NOMO-1 treated with dmso at 0.1 percent for 144 hours (cell line): ENCODE measurements around the gene RALBP1.
"Not testable (repeated sequence)": the region's sequence is repeated elsewhere in the genome, so short reads cannot be mapped to it uniquely, and the experiment has no call there.

Experiments used
- DNase-seq: peaks from one replicate; lab custom pipeline; 2025; ENCODE audit not compliant: unreplicated experiment; lab: John Stamatoyannopoulos, UW

RALBP1 gene

DNA sequence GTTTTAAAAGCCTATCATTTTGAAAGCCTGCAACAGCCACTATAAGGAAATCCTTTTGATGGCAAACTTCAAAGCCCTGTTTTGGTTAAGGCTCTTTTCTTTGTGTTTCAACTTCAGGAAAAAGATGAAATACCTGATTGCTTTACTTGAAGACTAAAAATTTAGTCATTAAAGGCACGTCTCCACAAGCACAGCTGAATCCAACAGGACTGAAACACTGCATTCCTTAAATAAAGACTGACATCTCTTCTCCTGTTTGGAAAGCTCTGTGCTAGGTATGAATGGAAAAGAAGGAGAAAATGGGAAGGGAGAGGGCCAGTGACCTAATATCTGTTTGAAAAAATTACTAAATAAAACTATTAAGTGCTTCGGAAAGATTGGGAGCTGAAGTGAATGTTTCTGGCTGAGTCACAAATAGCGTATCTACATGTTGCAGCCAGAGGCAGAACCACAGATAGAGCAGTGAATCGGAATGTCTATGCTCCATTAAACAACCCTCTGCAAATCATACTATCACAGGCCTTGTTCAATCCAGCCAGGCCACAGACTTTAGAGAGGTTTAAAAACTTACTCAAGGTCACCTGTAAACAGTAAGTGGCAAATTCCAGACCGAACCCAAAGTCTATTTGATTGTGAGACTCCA, 21.1 kb upstream of the RALBP1 start:
- DNase-seq: no peak

DNA sequence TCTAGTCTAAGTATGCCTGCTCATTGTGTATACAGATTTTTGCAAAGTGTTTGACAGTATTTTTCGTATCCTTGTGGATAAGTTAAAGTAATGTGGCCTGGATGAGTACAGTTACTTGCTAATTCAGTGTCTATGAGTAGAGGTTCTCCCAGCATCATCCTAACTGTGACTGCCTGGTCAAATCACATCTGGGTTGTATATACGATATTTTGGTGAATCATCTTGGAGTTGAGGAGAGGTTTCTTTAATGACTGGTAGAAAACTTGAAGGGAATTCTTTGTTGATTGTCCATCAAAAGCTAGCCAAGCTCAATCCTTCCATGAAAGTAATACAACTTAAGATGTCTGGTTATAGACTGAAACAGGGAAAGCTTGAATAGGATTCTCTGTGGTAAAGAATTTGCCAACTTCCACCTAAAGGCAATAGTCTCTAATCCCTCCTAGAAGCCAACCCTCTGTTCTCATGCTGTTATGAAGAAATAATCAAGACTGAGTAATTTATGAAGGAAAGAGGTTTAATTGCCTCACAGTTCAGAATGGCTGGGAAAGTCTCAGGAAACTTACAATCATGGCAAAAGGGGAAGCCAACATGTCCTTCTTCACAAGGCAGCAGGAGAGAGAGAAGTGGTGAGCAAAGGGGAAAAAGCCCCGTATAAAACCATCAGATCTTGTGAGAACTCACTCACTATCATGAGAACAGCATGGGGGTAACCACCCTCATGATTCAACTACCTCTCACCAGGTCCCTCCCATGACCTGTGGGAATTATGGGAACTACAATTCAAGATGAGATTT, 19.4 kb upstream of the RALBP1 start:
- no peak for DNase-seq

DNA sequence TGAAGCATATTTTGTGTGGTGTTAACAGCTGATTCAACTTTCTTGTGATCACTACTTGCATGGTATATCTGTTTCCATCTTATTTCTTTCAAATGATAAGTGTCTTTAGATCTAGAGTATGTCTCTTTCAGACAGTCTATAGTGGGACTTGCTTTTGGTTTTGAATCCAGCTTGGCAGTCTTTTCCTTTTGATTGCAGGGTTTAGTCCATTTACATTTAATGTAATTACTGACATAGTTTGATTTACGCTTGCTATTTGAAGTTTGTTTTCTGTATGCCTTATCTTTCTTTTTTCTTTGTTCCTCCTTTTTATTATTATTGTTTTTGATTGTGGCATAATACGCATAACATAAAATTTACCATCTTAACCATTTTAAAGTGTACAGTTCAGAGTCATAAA, 9.2 kb upstream of the RALBP1 start:
- no peak for DNase-seq

DNA sequence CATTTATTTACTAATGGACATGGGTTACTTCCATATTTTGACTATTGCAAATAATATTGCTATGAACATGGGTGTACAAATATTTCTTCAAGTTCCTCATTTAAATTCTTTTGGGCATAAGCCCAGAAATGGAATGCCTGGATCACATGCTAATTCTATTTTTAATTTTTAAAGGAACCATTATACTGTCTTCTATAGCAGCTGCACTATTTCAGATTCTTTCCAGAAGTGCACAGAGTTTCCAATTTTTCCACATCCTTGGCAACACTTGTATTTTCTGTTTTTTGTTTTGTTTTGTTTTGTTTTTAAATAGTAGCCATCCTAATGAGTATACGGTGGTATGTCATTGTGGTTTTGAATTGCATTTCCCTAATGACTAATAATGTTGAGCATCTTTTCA, 8.5 kb upstream of the RALBP1 start:
- no peak for DNase-seq

DNA sequence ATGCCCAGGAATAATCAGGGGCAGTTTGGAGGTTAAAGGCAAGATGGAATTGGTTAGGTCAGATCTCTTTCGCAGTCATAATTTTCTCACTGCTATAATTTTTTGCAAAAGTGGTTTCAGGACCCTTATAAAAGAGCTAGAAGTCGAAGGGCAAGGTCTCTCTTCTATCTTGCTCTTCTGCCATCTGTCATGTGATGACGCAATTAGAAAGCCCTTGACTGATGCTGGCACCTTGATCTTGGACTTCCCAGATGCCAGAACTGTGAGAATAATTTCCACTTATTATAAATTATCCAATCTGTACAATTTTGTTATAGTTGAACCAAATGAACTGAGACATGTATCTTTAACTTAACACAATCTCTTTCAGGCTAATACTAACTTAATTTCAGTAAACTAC, 6.3 kb upstream of the RALBP1 start:
- DNase-seq: no peak

DNA sequence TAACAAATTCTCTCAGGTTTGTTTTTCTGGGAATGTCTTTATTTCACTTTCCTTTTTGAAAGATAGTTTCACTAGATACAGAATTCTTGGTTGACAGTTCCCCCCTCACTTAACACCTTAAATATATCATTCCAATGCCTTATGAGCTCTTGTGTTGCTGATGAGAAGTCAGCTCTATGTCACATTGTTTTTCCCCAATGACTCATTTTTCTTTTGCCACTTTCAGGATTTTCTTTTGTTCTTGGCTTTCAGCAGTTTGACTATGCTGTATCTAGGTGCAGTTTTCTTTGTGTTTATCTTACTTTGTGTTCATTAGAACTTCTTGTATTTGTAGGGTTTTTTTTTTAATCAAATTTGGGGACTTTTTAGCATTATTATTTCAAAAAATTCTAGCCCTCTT, 5.6 kb upstream of the RALBP1 start:
- DNase-seq: no peak

DNA sequence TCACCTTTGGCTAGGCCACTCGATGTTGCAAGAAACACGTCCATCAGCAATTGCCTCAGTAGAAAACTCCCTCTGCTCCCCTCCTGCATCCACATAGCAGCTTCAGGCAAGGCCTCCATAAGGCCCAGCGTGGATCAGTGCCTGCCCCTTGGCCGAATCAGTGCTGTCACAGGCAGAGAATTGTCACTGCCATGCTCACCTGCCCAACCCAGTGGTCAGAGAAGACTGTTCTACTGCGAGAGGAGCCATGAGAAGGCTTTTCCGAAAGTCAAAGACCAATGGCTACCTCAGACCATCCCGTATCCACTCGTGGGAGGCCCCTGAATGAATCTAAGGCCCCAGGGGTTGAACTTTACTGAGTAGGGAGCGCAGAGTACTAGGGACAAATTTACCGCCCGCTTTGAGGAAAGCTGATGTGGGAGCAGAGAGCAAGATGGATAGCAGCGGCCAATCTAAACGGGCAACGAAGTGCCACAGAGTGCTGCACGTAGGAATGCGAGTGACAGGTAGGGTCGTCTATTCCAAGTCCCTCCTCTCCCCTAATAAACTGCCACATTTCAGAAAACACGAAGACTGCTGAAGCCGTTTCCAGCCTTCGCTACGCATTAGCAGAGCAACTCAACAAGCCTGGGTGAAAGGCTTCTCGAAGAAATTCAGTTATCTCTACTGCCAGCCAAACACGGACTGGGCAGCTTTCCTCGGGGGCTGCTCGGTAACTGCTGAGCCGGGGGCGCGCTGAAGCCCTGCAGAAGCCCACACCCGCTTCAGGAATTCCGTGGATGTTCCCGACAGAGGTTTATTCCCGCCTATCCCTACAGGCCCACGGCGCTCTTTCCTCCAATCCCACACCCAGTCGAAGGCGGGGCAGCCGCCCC, 968 bp upstream of the RALBP1 start:
- DNase-seq: no peak

DNA sequence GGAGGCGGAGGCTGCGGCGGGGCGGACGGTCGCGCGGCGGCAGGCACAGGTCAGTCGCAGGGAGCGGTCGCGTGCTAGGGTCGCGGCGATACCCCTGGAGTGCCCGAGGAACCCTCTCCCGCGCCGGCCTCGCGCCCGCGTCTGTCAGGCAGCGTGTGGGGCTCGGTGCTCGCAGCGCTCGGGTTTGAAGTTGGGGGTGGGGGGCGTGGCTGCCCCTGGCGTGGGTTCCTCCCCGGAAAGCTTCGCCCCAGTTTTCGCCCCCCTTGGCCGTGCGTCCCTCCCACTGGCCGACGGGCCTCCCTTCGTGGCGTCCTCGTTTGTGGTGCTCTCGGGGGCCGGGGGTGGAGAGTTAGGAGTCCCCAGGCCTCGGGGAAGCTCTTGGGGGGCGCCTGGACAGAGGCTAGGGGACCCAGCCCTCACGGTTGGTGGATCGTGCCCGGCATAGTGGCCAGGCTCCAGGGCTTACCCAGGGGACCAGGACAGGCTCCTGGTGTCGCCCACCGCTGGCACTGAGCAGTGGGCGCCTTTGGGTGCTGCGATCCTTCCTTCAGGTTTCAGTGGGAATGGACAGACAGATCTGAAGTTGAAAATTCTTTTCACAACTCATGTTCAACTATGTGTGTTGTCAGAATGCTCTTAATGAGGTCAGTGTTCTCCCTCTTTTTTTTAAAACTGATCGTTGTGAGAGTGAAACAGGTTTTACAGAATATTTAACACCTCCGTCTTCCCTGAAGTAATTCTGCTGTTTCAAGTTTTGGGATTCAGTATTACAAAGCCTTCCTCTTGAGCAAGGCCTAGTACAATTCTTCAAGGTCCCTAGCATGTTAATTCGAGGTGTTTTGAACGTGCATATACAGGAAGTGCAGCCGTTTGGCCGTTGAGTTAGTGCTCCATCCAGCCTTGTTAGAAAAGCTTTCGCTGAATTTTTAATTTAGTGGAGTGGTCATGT, 604 bp downstream of the RALBP1 start:
- peak; percentile 19 for DNase-seq

DNA sequence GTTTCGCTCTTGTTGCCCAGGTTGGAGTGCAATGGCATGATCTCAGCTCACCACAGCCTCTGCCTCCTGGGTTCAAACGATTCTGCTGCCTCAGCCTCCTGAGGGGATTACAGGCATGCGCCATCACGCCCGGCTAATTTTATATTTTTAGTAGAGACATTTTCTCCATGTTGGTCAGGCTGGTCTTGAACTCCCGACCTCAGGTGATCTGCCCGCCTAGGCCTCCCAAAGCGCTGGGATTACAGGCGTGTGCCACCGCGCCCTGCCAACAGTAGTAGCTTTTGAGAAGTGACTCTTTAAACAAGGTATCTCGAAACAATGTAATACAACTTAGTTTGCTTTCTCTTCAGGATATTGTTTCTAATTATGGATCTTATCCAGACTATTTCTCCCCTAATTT, 1.6 kb downstream of the RALBP1 start:
- DNase-seq: not testable (repeated sequence)

DNA sequence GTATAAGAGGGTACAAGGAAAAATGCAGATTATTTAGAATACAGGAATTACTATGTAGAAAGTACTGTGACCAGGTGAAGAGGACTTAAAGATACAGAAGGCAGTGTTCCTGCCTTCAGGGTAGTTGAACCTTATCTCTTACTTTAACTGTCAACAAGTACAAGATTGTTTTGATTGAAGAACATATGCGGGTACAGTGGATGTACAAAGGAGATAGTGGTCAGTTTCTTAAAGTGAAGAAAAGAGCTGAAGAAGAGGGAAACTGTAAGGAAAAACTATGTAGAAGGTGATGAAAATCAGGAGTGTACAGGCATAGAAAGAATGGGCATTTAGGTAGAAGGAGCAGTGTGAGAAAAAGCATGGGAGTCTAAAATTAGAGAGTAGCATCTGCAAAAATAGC, 2.2 kb downstream of the RALBP1 start:
- no peak for DNase-seq

DNA sequence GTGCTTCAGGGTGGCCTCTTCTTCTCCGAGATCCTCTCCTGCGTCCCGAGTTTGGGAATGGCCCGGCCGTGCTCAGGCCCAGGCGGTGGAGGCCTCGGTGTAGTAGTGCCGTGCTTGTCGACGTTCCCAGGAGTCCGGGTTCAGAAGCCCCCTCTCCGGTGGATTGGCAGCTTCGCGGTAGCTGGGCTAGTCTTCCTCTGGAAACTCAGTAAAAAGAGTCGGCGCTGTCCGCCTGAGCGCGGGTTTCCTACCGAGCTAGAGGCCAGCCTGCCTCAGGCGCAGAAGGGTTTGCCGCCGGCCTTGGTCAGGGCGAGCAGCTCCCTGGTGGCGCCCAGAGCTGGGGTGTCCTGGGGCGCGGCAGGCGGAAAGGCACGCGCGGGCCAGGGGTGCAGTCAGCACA, 3.2 kb downstream of the RALBP1 start:
- no peak for DNase-seq

DNA sequence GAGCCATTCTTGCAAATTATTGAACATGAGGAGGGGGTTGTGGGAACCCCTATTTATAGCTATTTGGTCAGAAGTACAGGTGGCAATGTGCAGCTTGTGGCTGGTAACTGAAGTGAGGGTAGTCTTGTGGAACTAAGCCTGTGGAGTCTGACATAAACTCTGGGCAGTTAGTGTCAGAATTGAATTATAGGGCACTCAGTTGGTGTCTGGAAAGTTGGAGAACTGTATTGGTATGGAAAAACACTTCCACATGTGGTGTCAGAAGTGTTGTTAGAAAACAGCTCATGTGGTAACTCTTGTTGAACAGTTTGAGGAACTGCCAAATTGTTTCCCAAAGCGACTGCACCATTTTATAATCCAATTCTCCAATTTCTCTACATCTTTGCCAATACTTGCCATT, 7.5 kb downstream of the RALBP1 start:
- no peak for DNase-seq

DNA sequence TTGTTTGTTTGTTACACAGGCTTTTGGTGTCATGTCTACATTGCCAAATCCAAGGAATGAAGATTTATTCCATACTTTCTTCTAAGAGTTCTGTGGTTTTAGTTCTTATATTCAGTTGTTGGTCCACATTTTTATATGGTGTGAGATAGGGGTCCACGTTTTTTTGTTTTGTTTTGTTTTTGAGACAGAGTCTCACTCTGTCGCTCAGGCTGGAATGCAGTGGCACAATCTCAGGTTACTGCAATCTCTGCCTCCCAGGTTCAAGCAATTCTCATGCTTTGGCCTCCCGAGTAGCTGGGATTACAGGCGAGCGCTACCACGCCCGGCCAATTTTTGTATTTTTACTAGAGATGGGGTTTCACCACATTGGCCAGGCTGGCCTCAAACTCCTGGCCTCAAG, 8.2 kb downstream of the RALBP1 start:
- DNase-seq: no peak

DNA sequence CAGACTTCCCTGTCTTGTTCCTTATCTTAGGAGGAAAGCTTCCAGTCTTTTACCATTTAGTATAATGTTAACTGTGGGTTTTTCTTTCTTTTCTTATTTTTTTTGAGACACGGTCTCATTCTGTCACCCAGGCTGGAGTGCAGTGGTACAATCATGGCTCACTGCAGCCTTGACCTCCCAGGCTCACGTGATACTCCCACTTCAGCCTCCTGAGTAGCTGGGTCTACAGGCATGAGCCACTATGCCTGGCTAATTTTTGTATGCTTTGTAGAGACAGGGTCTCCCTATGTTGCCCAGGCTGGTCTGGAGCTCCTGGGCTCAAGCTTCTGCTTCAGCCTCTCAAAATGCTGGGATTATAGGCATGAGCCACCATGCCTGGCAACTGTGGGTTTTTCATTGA, 9.5 kb downstream of the RALBP1 start:
- not testable (repeated sequence) for DNase-seq

DNA sequence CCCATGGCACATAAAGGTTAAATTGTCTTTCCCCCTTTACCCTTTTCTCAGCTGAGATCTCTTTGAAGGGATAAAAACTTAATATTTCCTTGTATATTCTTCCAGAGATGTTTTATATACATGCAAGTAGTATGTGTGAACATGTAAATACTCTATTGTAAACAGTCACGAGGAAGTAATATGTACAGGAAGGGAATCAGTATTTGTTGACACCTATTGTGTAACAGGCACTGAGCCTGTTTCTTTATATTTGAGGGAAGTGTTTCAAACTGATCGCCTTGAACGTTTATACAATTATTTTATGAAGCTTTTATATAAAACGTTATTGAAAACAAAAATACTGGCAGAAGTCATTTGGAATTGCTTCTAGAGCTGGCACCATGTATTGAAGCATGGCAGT, 13.2 kb downstream of the RALBP1 start:
- no peak for DNase-seq

DNA sequence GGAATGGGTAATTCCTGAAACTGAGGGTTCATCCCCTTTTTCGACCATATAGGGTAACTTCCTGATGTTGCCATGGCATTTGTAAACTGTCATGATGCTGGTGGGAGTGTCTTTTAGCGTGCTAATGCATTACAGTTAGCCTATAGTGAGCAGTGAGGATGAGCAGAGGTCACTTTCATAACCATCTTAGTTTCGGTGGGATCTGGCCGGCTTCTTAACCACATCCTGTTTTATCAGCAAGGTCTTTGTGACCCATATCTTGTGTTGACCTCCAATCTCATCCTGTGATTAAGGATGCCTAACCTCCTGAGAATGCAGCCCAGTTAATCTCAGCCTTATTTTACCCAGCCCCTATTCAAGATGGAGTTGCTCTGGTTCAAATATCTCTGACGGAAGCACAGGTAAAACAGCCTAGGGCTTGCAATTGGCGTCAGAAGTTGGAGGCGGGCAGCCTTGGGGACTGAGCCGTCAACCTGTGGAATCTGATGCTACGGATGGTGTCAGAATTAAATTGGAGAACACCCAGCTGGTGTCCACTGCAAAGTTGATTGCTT, 19.5 kb downstream of the RALBP1 start:
- no peak for DNase-seq

DNA sequence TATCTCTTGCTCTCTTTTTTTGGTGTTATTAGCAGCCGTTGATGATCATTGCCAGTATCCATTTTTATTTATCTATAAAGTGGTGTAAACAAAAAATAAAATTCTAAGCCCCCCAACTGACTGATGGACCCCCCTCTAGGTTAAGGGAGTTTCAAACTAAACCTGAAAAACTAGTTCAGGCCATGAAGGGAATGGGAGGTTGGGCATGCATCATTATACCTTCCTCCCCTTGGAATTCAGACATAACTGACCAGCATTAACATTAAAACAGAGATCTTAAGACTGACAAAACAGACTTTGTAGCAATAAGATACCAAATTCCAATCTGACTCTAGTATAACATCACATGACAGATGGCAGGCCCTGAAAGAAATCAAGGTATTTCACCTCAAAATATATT, 20.2 kb downstream of the RALBP1 start:
- no peak for DNase-seq

DNA sequence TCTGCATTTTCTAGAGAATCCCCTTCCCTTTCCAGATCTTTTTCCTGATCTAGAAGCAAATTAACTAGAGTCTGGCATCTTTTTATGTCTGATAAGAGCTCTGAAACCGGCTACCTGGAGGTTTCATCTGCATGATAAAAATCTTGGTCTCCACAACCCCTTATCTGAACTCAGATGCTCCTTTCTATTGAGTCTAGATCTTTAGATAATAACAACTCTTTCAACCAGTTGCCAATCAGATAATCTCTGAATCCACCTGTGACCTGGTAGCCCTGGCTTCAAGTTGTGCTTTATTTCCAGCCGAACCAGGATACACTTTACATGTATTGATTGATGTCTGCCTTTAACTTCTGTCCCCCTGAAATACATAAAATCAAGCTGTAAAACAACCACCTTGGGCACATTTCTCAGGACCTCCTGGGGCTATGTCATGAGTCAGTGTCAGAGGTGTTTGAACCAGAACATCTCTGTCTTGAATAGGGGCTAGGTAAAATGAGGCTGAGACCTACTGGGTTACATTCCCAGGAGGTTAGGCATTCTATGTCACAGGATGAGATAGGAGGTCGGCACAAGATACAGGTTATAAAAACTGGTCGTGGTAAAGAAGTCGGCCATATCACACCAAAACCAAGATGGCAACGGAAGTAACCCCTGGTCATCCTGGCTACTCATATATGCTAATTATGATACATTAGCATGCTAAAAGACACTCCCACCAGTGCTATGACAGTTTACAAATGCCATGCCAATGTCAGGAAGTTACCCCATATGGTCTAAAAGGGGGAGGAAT, 20.8 kb downstream of the RALBP1 start:
- DNase-seq: no peak

DNA sequence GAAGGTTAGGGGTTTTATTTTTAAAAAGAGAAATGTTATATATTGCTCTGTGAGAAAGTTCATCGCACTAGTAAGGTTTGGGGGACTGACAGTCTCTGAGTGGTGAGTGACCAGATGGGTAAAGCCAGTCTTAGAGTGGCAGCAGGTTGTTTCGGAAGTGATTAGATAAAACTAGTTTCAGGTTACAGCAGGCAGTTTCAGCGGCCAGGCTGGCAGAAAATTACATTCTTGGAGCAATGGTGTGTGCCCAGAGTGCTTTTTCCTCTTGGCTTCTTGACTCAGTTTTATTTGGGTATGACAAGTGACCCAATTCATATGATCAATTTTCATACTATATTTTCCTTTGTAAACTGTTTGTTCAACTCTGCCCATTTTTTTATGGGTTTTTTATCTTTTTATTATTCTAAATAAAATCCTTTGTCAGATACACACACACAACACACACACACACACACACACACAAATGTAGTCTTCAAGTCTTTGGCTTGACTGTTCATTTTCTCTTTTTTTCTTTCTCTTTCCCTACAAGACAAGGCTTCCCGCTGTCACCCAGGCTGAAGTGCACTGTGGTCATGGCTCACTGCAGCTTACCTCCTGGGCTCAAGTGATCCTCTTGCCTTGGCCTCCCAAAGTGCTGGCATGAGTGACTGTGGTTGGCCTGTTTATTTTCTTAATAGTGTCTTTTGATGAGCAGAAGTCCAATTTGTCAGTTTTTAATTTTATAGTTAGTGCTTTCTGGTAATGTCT, 30.9 kb downstream of the RALBP1 start:
- no peak for DNase-seq
